Mesenchymal stem cell (in vitro differentiated cells and primary cell): Measurements from ENCODE around the gene MYO1D.

Experiments
- DNase-seq: peaks from one replicate; pipeline ENCODE4 v3.0.0-alpha.2; 2013
- H2AFZ ChIP-seq: one replicate; pipeline ENCODE4 v1.6.1; 2013; ENCODE audit warnings: low read depth, mild to moderate bottlenecking, control low read depth, inconsistent platforms, low read length, moderate library complexity
- H2AK5ac ChIP-seq: 2 replicates; pipeline ENCODE4 v1.6.1; 2013; ENCODE audit warnings: low read length, moderate library complexity, mild to moderate bottlenecking, inconsistent platforms; ENCODE audit not compliant: severe bottlenecking
- H2BK120ac ChIP-seq: one replicate; pipeline ENCODE4 v1.6.1; 2013; ENCODE audit warnings: low read depth, mild to moderate bottlenecking, inconsistent platforms, low read length, moderate library complexity
- H2BK12ac ChIP-seq, 2 experiments: one replicate each; pipeline ENCODE4 v1.6.1; 2013; ENCODE audit warnings: inconsistent platforms in 2 of 2, low read length in 2 of 2, mild to moderate bottlenecking in 2 of 2, moderate library complexity in 2 of 2, control low read depth in 1 of 2
- H2BK15ac ChIP-seq: one replicate; pipeline ENCODE4 v1.6.1; 2013; ENCODE audit warnings: mild to moderate bottlenecking, low read depth, inconsistent platforms; ENCODE audit not compliant: poor library complexity, severe bottlenecking
- H2BK5ac ChIP-seq: 2 replicates; pipeline ENCODE4 v1.6.1; 2013; ENCODE audit warnings: low read depth, mild to moderate bottlenecking, low read length, control low read depth, inconsistent platforms; ENCODE audit not compliant: poor library complexity, severe bottlenecking
- H3K14ac ChIP-seq, 2 experiments: one replicate each; pipeline ENCODE4 v1.6.1; 2013; ENCODE audit warnings: inconsistent platforms in 2 of 2, low read length in 2 of 2, control low read depth in 1 of 2, mild to moderate bottlenecking in 1 of 2, moderate library complexity in 1 of 2
- H3K18ac ChIP-seq, 2 experiments: one replicate each; pipeline ENCODE4 v1.6.1; 2013; ENCODE audit warnings: inconsistent platforms in 2 of 2, low read length in 2 of 2, control low read depth in 1 of 2, low read depth in 1 of 2, mild to moderate bottlenecking in 1 of 2
- H3K23ac ChIP-seq, 2 experiments: one replicate each; pipeline ENCODE4 v1.6.1; 2013; ENCODE audit warnings: inconsistent platforms in 2 of 2, low read length in 2 of 2, mild to moderate bottlenecking in 2 of 2, moderate library complexity in 2 of 2, control low read depth in 1 of 2
- H3K27ac ChIP-seq: 2 replicates; pipeline ENCODE4 v1.5.1; 2013; ENCODE audit warnings: mild to moderate bottlenecking, moderate library complexity, low read length, control low read depth, inconsistent platforms; ENCODE audit not compliant: poor library complexity, severe bottlenecking
- H3K27me3 ChIP-seq, 2 experiments: 2 replicates each; pipeline versions ENCODE4 v1.6.1 to v1.7.0; 2013; ENCODE audit warnings: low read length in 2 of 2, mild to moderate bottlenecking in 2 of 2, moderate library complexity in 2 of 2, control low read depth in 1 of 2, inconsistent platforms in 1 of 2; ENCODE audit not compliant: control insufficient read depth in 1 of 2, insufficient read depth in 1 of 2
- H3K36me3 ChIP-seq, 2 experiments: 2 replicates each; pipeline versions ENCODE4 v1.6.1 to v1.7.0; 2013; ENCODE audit warnings: low read length in 2 of 2, control low read depth in 1 of 2, inconsistent platforms in 1 of 2, low read depth in 1 of 2, mild to moderate bottlenecking in 1 of 2; ENCODE audit not compliant: insufficient read depth in 2 of 2, control insufficient read depth in 1 of 2
- H3K4ac ChIP-seq, 2 experiments: one replicate each; pipeline ENCODE4 v1.6.1; 2013; ENCODE audit warnings: inconsistent platforms in 2 of 2, low read length in 2 of 2, mild to moderate bottlenecking in 2 of 2, moderate library complexity in 2 of 2, control low read depth in 1 of 2, low read depth in 1 of 2
- H3K4me1 ChIP-seq: 2 replicates; pipeline ENCODE4 v1.6.1; 2013; ENCODE audit warnings: low read depth, low read length, control low read depth; ENCODE audit not compliant: control insufficient read depth, insufficient read depth
- H3K4me2 ChIP-seq: 2 replicates; pipeline ENCODE4 v1.6.1; 2013; ENCODE audit warnings: low read length, mild to moderate bottlenecking, inconsistent platforms; ENCODE audit not compliant: poor library complexity, severe bottlenecking
- H3K4me3 ChIP-seq, 2 experiments: 2 replicates each; pipeline versions ENCODE4 v1.5.1 to v1.7.0; 2013; ENCODE audit warnings: low read length in 2 of 2, mild to moderate bottlenecking in 2 of 2, control low read depth in 1 of 2, low read depth in 1 of 2; ENCODE audit not compliant: insufficient read depth in 1 of 2
- H3K79me1 ChIP-seq: replicated peaks from 2 replicates; pipeline ENCODE4 v1.6.1; 2013; ENCODE audit warnings: mild to moderate bottlenecking, control low read depth, low read length, inconsistent platforms; ENCODE audit not compliant: poor library complexity, severe bottlenecking
- H3K9ac ChIP-seq: 2 replicates; pipeline ENCODE4 v1.7.0; 2013; ENCODE audit warnings: mild to moderate bottlenecking, low read length, moderate library complexity
- H3K9me3 ChIP-seq: 2 replicates; pipeline ENCODE4 v1.7.0; 2013; ENCODE audit warnings: mild to moderate bottlenecking, low read length; ENCODE audit not compliant: control insufficient read depth
- H4K8ac ChIP-seq: one replicate; pipeline ENCODE4 v1.6.1; 2013; ENCODE audit warnings: inconsistent platforms, mild to moderate bottlenecking, low read length, moderate library complexity
- H4K91ac ChIP-seq: one replicate; pipeline ENCODE4 v1.6.1; 2013; ENCODE audit warnings: mild to moderate bottlenecking, low read length, inconsistent platforms
- whole genome bisulfite sequencing: methylation state at CpG from one replicate; pipeline ENCODE4 v1.1.7; 2013; ENCODE audit warnings: mixed read lengths; 5-methylcytosine and 5-hydroxymethylcytosine counted together

MYO1D gene

GRCh38 chr17:32622540-32622939 lies 254.4 kb downstream of the MYO1D start:
- no peak for DNase-seq
- Histone ChIP-seq H2BK15ac (no peak overlapping the region), H4K8ac (no peak overlapping the region), H4K91ac (no peak overlapping the region), H3K36me3 (peaks cover 0 to 13% of the 10 kb centered on the region in 2 experiments), H3K4me1 (no peaks in the 10 kb centered on the region), H3K14ac (no peak overlapping the region), H3K18ac (no peak overlapping the region), H3K4me2 (no peak overlapping the region), H3K9ac (no peak overlapping the region), H2BK12ac (no peak overlapping the region), H3K79me1 (no peaks in the 10 kb centered on the region), H3K4me3 (no peak overlapping the region), H2AK5ac (no peak overlapping the region), H3K27me3 (no peaks in the 10 kb centered on the region), H3K9me3 (no peaks in the 10 kb centered on the region), H2AFZ (no peak overlapping the region), H3K4ac (no peak overlapping the region), H2BK120ac (no peak overlapping the region), H3K23ac (no peak overlapping the region), H2BK5ac (no peak overlapping the region), H3K27ac (no peak overlapping the region)
- 95% methylated on average over 4 of the region's 4 CpGs for WGBS

- H3K4me3 ChIP-seq, result no peak overlapping the region
- no peaks in the 10 kb centered on the region for H3K9me3 ChIP-seq
- no peak overlapping the region for H2AFZ ChIP-seq
- H2AK5ac ChIP-seq, result no peak overlapping the region
- H3K27me3 ChIP-seq, result no peaks in the 10 kb centered on the region
- H2BK5ac ChIP-seq, result no peak overlapping the region
- no peak overlapping the region for H4K91ac ChIP-seq
- H3K14ac ChIP-seq, result no peak overlapping the region
- no peaks in the 10 kb centered on the region for H3K79me1 ChIP-seq
- H3K36me3 ChIP-seq, result peaks cover 0 to 13% of the 10 kb centered on the region in 2 experiments
- H3K9ac ChIP-seq, result no peak overlapping the region
- no peak overlapping the region for H2BK15ac ChIP-seq
- no peak overlapping the region for H3K27ac ChIP-seq
- no peak overlapping the region for H4K8ac ChIP-seq
- no peak overlapping the region for H3K23ac ChIP-seq
- DNase-seq, result peak; percentile 57
- no peak overlapping the region for H2BK12ac ChIP-seq
- no peaks in the 10 kb centered on the region for H3K4me1 ChIP-seq
- H3K4me2 ChIP-seq, result no peak overlapping the region
- no peak overlapping the region for H3K18ac ChIP-seq
- H3K4ac ChIP-seq, result no peak overlapping the region
- WGBS, result 66% methylated on average over 2 of the region's 3 CpGs
- H2BK120ac ChIP-seq, result no peak overlapping the region
Measured at GRCh38 chr17:32621612-32622312, 255.2 kb downstream of the MYO1D start.

GRCh38 chr17:32615326-32615725 lies 261.6 kb downstream of the MYO1D start:
- Histone ChIP-seq H3K23ac (no peak overlapping the region), H3K4ac (no peak overlapping the region), H3K9ac (no peak overlapping the region), H3K18ac (no peak overlapping the region), H2BK120ac (no peak overlapping the region), H3K4me3 (no peak overlapping the region), H4K8ac (no peak overlapping the region), H2BK12ac (no peak overlapping the region), H2BK5ac (no peak overlapping the region), H3K4me2 (no peak overlapping the region), H3K79me1 (no peaks in the 10 kb centered on the region), H3K36me3 (peaks cover 0 to 17% of the 10 kb centered on the region in 2 experiments), H3K14ac (no peak overlapping the region), H3K4me1 (no peaks in the 10 kb centered on the region), H2BK15ac (no peak overlapping the region), H2AK5ac (no peak overlapping the region), H3K27me3 (peaks cover 0 to 4% of the 10 kb centered on the region in 2 experiments), H4K91ac (no peak overlapping the region), H2AFZ (no peak overlapping the region), H3K9me3 (no peaks in the 10 kb centered on the region), H3K27ac (no peak overlapping the region)
- no peak for DNase-seq
- WGBS, result 83% methylated on average over 3 of the region's 3 CpGs

GRCh38 chr17:32610943-32611342 lies 266.0 kb downstream of the MYO1D start:
- Histone ChIP-seq H3K4ac (no peak overlapping the region), H2BK15ac (no peak overlapping the region), H3K9me3 (no peaks in the 10 kb centered on the region), H3K27me3 (peaks cover 0 to 4% of the 10 kb centered on the region in 2 experiments), H3K36me3 (peaks cover 0 to 10% of the 10 kb centered on the region in 2 experiments), H2BK120ac (no peak overlapping the region), H3K4me1 (no peaks in the 10 kb centered on the region), H3K23ac (no peak overlapping the region), H4K91ac (no peak overlapping the region), H3K18ac (no peak overlapping the region), H3K4me3 (no peak overlapping the region), H3K14ac (no peak overlapping the region), H4K8ac (no peak overlapping the region), H2BK12ac (no peak overlapping the region), H2BK5ac (no peak overlapping the region), H3K4me2 (no peak overlapping the region), H3K27ac (no peak overlapping the region), H3K79me1 (no peaks in the 10 kb centered on the region), H2AK5ac (no peak overlapping the region), H2AFZ (no peak overlapping the region), H3K9ac (no peak overlapping the region)
- DNase-seq, result no peak
- 94% methylated on average over 3 of the region's 6 CpGs for WGBS
